Kidney epithelial cell (primary cell): ENCODE results near the gene CEP350. TPM values are rescaled to one million over a fixed set of nuclear protein-coding genes. Genes with fewer than 3 reads are reported as not detected.

Experiments
- DNase-seq: peaks from one replicate; pipeline ENCODE4 v3.0.0-alpha.2; 2010; ENCODE audit warnings: low read depth
- H3K27me3 ChIP-seq: 2 replicates; pipeline ENCODE4 v1.6.0; 2011; ENCODE audit warnings: low read length; ENCODE audit not compliant: control insufficient read depth, insufficient read depth
- H3K36me3 ChIP-seq: 2 replicates; pipeline ENCODE4 v1.5.1; 2011; ENCODE audit warnings: low read length; ENCODE audit not compliant: control insufficient read depth, insufficient read depth
- H3K4me3 ChIP-seq: 2 replicates; pipeline ENCODE4 v1.5.1; 2011; ENCODE audit warnings: low read depth, mild to moderate bottlenecking, control low read depth, low read length
- total RNA-seq: library from RNA; depleted of rRNA; stranded (reverse); fragments of >200 nt; gene quantifications from 2 replicates; pipeline ENCODE4 v1.2.3, GENCODE V29; 2015
- TF ChIP-seq, protein P1 (sequence below): IDR thresholded peaks from 2 replicates; pipeline ENCODE4 v1.5.1; 2011; ENCODE audit warnings: mild to moderate bottlenecking, moderate library complexity, low read length, control low read depth, inconsistent platforms; ENCODE audit not compliant: insufficient read depth, poor library complexity, severe bottlenecking

Gene CEP350
- total RNA-seq, 1 donor from 2014 or later: 24.9 TPM

GRCh38 chr1:180053594-180054567, 99.3 kb downstream of the CEP350 start:
- no peaks in the 10 kb centered on the region for H3K36me3 ChIP-seq
- TF ChIP-seq, protein P1, sequence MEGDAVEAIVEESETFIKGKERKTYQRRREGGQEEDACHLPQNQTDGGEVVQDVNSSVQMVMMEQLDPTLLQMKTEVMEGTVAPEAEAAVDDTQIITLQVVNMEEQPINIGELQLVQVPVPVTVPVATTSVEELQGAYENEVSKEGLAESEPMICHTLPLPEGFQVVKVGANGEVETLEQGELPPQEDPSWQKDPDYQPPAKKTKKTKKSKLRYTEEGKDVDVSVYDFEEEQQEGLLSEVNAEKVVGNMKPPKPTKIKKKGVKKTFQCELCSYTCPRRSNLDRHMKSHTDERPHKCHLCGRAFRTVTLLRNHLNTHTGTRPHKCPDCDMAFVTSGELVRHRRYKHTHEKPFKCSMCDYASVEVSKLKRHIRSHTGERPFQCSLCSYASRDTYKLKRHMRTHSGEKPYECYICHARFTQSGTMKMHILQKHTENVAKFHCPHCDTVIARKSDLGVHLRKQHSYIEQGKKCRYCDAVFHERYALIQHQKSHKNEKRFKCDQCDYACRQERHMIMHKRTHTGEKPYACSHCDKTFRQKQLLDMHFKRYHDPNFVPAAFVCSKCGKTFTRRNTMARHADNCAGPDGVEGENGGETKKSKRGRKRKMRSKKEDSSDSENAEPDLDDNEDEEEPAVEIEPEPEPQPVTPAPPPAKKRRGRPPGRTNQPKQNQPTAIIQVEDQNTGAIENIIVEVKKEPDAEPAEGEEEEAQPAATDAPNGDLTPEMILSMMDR: no peak

DNA sequence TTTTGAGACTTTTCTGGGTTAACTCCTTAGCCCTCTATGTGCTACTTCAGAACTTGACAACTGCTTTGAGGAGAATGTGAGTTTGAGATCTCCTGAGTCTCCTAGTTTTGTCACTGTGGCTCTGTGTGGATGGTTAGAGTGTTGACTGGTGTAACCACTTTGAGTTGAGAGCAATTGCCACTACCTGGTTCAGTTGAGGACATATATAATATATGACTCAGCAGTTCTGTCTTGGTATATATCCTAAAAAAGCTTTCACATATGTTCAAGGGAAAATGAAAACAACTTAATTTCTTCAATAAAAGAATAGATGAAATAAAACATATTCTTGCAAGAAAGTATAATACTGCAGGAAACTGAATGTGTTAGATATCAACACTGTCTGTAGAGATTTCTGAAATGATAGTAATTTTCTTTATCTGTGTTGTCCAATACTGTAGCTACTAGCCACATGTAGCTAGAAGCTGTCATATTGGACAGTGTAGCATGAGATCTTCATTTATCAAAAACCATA, 103.3 kb downstream of the CEP350 start:
- no peak overlapping the region for H3K4me3 ChIP-seq
- no peak for DNase-seq
- TF ChIP-seq, protein P1: no peak

More at GRCh38 chr1:180053594-180054567, 99.3 kb downstream of the CEP350 start:
- H3K27me3 ChIP-seq: no peaks in the 10 kb centered on the region
- H3K4me3 ChIP-seq: no peak overlapping the region
- DNase-seq: no peak

DNA sequence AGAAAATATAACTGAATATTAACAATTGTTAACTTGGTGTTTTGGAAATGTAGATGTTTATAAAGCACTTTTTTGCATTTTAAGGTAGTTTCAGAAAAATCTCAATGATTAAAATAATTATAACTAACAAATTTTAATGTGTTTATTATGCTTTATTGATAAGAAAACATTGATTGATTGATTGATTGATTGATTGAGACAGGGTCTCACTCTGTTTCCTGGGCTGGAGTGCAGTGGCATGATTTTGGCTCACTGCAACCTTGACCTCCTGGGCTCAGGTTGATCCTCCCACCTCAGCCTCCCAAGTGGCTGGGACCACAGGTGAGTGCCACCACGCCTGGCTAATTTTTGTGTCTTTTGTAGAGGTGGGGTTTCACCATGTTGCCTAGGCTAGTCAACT, 106.4 kb downstream of the CEP350 start:
- TF ChIP-seq, protein P1: no peak
- H3K27me3 ChIP-seq: no peaks in the 10 kb centered on the region

More for the DNA sequence above, 103.3 kb downstream of the CEP350 start:
- Histone ChIP-seq H3K27me3 (no peaks in the 10 kb centered on the region), H3K36me3 (peaks cover 1% of the 10 kb centered on the region)

GRCh38 chr1:180062452-180062971, 107.9 kb downstream of the CEP350 start:
- peaks cover 1% of the 10 kb centered on the region for H3K36me3 ChIP-seq
- TF ChIP-seq, protein P1: no peak

More for the DNA sequence above, 106.4 kb downstream of the CEP350 start:
- peaks cover 1% of the 10 kb centered on the region for H3K36me3 ChIP-seq
- no peak overlapping the region for H3K4me3 ChIP-seq
- no peak for DNase-seq

DNA sequence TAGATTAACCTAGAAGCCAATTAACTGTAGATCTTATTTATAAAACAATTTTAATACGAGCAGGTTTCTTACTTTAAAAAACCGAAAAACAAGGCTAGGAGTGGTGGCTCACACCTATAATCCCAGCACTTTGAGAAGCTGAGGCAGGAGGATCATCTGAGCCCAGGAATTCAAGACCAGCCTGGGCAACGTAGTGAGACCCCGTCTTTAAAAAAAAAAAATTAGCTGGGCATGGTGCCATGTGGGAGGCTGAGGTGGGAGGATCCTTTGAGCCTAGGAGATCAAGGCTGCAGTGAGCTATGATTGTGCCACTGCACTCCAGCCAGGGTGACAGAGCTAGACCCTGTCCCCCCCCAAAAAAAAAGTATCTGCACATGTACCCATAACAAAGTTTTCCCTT, 110.8 kb downstream of the CEP350 start:
- no peak overlapping the region for H3K4me3 ChIP-seq
- TF ChIP-seq, protein P1: no peak
- H3K36me3 ChIP-seq: peaks cover 1% of the 10 kb centered on the region
- DNase-seq: no peak
- H3K27me3 ChIP-seq: no peaks in the 10 kb centered on the region

More at GRCh38 chr1:180062452-180062971, 107.9 kb downstream of the CEP350 start:
- no peak overlapping the region for H3K4me3 ChIP-seq
- no peaks in the 10 kb centered on the region for H3K27me3 ChIP-seq
- no peak for DNase-seq
